Testis (tissue), 2 donors: ENCODE measurements around the gene LLGL2.

Experiments used
- POLR2A ChIP-seq: fragments of 450-650 bp; IDR thresholded peaks from one replicate; pipeline ENCODE4 v1.6.1; 2017; ENCODE audit warnings: antibody characterized with exemption, mild to moderate bottlenecking, moderate library complexity
- TF ChIP-seq, protein P1 (sequence below), 3 experiments: fragments of 450-650 bp in 2 of 3; fragments of 200-600 bp in 1 of 3; sonication (generic) in 1 of 3; IDR thresholded peaks; one replicate each; pipeline ENCODE4 v1.5.1; 2016 to 2019; ENCODE audit warnings: antibody characterized with exemption in 3 of 3, mild to moderate bottlenecking in 2 of 3, moderate library complexity in 1 of 3

DNA sequence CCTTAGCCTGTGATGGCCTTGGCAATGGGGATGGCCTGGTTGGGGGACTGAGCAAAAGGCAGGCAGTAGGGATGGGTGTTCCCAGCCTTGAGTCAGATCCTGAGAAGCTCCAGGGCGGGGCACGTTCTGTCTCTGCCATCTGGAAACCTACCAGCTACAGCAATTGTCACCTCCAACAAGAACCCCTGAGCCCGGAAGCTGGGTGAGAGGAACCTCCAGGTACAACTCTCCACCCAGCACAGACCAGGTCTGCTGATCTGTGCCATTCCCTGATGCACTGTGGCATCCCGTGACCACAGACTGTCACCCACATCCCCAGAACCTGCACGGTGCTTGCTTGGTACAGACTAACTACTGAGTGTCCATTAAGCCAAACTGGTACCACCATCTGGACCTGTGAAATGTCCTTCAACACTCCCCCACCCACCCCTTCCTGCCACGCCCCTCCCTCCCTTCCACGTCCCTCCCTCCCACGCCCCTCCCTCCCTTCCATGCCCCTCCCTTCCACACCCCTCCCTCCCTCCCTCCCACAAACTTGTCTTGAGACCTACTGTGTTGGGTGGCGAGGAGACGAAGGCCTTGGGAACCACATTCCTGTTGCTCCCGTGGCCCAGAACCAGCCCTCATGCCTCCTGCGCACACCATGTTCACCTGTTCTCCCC is 78.7 kb downstream of the LLGL2 start:
- TF ChIP-seq POLR2A: no peak
- TF ChIP-seq, protein P1, sequence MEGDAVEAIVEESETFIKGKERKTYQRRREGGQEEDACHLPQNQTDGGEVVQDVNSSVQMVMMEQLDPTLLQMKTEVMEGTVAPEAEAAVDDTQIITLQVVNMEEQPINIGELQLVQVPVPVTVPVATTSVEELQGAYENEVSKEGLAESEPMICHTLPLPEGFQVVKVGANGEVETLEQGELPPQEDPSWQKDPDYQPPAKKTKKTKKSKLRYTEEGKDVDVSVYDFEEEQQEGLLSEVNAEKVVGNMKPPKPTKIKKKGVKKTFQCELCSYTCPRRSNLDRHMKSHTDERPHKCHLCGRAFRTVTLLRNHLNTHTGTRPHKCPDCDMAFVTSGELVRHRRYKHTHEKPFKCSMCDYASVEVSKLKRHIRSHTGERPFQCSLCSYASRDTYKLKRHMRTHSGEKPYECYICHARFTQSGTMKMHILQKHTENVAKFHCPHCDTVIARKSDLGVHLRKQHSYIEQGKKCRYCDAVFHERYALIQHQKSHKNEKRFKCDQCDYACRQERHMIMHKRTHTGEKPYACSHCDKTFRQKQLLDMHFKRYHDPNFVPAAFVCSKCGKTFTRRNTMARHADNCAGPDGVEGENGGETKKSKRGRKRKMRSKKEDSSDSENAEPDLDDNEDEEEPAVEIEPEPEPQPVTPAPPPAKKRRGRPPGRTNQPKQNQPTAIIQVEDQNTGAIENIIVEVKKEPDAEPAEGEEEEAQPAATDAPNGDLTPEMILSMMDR (IDR thresholded peaks at IDR 0.05): no peak
